Activated naive CD4-positive, alpha-beta T cell treated with anti-CD3 and anti-CD28 coated beads, Interleukin-2, amount 10 ng/mL, durations not matched to agents 7 days and 5 days (primary cell): ENCODE data around the gene PLD1.
A peak's percentile ranks its signal among the peaks of the same experiment; 100 is the strongest.
"Not testable (repeated sequence)": the region's sequence is repeated elsewhere in the genome, so short reads cannot be mapped to it uniquely, and the experiment has no call there.

Experiments
- CTCF ChIA-PET: fragments of 350-600 bp; sonication (Branson Sonifier 250); formaldehyde crosslinking; loops from one replicate; lab custom pipeline; 2021; ENCODE audit warnings: antibody characterized with exemption; lab: Charles Lee
- DNase-seq: peaks from one replicate; pipeline ENCODE4 v3.0.0-alpha.2; 2020
- H3K27ac Mint-ChIP-seq: one replicate; pipeline ENCODE4 v1.8.0; 2021; ENCODE audit warnings: mild to moderate bottlenecking, moderate library complexity, mixed read lengths
- H3K27me3 Mint-ChIP-seq: one replicate; pipeline ENCODE4 v1.8.0; 2021; ENCODE audit warnings: mild to moderate bottlenecking, mixed read lengths
- H3K36me3 Mint-ChIP-seq: one replicate; pipeline ENCODE4 v1.8.0; 2021; ENCODE audit warnings: mixed read lengths
- H3K4me1 Mint-ChIP-seq: one replicate; pipeline ENCODE4 v1.8.0; 2021; ENCODE audit warnings: mixed read lengths
- H3K4me3 Mint-ChIP-seq: one replicate; pipeline ENCODE4 v1.8.0; 2021; ENCODE audit warnings: mild to moderate bottlenecking, moderate library complexity, mixed read lengths
- H3K9me3 Mint-ChIP-seq: one replicate; pipeline ENCODE4 v1.8.0; 2021; ENCODE audit warnings: mixed read lengths

PLD1 gene

GRCh38 chr3:171815973-171816595 is 5.8 kb upstream of the PLD1 start:
- H3K4me3 Mint-ChIP-seq, result no peak overlapping the region

GRCh38 chr3:171814662-171815061 is 4.4 kb upstream of the PLD1 start:
- H3K27me3 Mint-ChIP-seq, result peaks cover 33% of the 10 kb centered on the region
- H3K9me3 Mint-ChIP-seq, H3K4me1 Mint-ChIP-seq, H3K4me3 Mint-ChIP-seq, DNase-seq, H3K36me3 Mint-ChIP-seq, H3K27ac Mint-ChIP-seq: not testable (repeated sequence)
- CTCF ChIA-PET, result interaction anchor here (1.1 kb wide), 1 partner anchor 15 kb away, joined by 3 read pairs; no protein-coding TSS in a partner anchor

More at GRCh38 chr3:171815973-171816595, 5.8 kb upstream of the PLD1 start:
- Mint-ChIP-seq H3K27ac (no peak overlapping the region), H3K9me3 (no peaks in the 10 kb centered on the region), H3K27me3 (peaks cover 20% of the 10 kb centered on the region), H3K36me3 (no peaks in the 10 kb centered on the region), H3K4me1 (no peaks in the 10 kb centered on the region)
- CTCF ChIA-PET, result no interaction called here
- no peak for DNase-seq

DNA sequence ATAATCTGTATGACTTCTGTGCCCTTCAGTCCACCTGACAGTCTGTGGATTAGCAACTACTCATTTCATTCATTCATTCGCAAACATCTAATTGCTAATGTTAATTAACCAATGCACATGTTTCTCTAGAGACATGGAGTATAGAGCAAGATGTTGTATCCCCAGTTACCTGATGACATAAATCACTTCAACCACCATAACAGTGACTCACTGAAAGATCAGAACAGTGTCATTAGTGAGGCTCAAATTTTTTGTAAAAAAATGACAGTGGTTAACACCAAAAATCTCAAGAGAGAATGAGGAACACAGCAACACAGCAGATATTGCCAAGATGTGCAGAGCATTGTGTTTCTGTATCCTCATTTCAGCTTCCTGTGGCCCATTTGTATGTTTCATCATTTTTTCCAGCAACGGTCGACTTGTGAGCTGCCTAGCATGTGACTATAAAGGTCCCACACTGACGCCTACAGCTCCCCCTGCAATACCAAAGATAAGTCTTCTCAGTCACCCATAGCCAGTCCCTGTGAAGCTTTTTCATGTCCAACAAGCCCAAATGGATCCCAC is 3.7 kb upstream of the PLD1 start:
- Mint-ChIP-seq H3K9me3 (no peaks in the 10 kb centered on the region), H3K27me3 (peaks cover 40% of the 10 kb centered on the region), H3K27ac (no peak overlapping the region), H3K36me3 (no peaks in the 10 kb centered on the region), H3K4me1 (peaks cover 14% of the 10 kb centered on the region), H3K4me3 (no peak overlapping the region)
- CTCF ChIA-PET, result interaction anchor here (1.1 kb wide), 1 partner anchor 16 kb away, joined by 3 read pairs; no protein-coding TSS in a partner anchor
- no peak for DNase-seq

DNA sequence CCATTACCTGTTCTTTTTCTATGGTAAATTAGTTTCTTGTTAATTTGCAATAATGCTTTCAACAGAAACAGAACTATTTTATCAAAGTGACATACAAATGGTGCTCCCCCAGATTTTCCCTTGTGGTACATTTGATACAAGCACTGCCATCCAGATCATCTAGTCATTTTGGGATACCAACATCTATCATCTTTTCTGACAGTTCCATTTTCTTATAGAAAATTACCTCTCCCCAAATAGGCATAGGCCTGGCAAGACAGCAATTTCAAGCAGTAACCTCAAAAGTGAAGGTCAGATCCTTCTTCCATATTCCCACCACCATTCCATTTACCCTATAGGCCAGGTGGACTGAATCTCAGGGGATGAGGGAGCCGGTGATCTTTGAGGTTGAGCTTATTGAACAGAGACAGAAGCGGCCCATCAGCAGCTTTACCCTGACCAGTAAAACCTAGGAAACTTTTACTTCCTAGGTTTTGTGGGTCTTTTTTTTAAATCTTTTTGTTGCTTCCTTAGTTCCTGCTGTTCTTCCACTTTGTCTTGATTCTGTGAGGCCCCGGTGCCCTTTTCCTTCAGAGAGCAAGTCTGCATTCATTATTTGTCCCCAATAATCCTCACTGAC is 3.1 kb upstream of the PLD1 start:
- Mint-ChIP-seq H3K9me3 (no peaks in the 10 kb centered on the region), H3K4me3 (no peak overlapping the region), H3K4me1 (peaks cover 14% of the 10 kb centered on the region), H3K27ac (no peak overlapping the region), H3K27me3 (peaks cover 43% of the 10 kb centered on the region), H3K36me3 (no peaks in the 10 kb centered on the region)
- CTCF ChIA-PET, result interaction anchor here (1.1 kb wide), 1 partner anchor 16 kb away, joined by 3 read pairs; no protein-coding TSS in a partner anchor
- no peak for DNase-seq

DNA sequence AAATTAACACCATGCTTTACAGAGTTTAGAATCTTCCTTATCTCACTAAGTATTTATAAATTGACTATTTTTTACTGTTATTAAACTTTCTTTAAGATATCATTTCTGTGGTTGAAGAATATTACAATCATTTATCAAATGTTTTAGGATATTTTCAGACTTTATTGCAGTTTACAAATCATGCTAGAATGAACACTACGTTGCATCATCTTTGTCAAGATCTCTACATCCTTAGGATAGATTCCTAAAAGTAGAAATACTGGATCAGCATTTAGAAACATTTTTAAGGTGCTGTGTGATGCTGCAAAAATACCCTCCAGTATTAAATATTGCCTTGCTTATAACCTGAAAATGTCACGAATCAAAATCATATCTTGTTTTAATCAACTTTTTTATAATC is 2.5 kb upstream of the PLD1 start:
- Mint-ChIP-seq H3K9me3 (no peaks in the 10 kb centered on the region), H3K27me3 (peaks cover 43% of the 10 kb centered on the region), H3K27ac (no peak overlapping the region), H3K4me1 (peaks cover 14% of the 10 kb centered on the region), H3K4me3 (no peak overlapping the region), H3K36me3 (no peaks in the 10 kb centered on the region)
- DNase-seq, result no peak
- CTCF ChIA-PET, result no interaction called here

DNA sequence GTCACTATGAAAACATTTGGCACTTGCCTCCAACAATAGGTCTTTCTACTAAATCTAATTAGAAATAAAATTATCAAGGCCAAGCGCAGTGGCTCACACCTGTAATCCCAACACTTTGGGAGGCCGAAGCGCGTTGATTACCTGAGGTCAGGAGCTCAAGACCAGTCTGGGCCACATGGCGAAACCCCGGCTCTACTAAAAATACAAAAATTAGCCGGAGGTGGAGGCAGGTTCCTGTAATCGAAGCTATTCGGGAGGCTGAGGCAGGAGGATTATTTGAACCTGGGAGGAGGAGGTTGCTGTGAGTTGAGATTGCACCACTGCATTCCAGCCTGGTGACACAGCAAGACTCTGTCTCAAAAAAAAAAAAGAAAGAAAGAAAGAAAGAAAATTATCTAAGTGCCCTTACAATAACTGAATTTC is 1.6 kb upstream of the PLD1 start:
- Mint-ChIP-seq H3K4me3 (no peak overlapping the region), H3K36me3 (no peaks in the 10 kb centered on the region), H3K9me3 (no peaks in the 10 kb centered on the region), H3K4me1 (peaks cover 14% of the 10 kb centered on the region), H3K27ac (no peak overlapping the region), H3K27me3 (peaks cover 43% of the 10 kb centered on the region)
- CTCF ChIA-PET, result no interaction called here
- DNase-seq, result no peak

- H3K36me3 Mint-ChIP-seq, result no peaks in the 10 kb centered on the region
- no peak for DNase-seq
- no peak overlapping the region for H3K4me3 Mint-ChIP-seq
- no peak overlapping the region for H3K27ac Mint-ChIP-seq
- CTCF ChIA-PET, result no interaction called here
- H3K27me3 Mint-ChIP-seq, result peaks cover 42% of the 10 kb centered on the region
- H3K4me1 Mint-ChIP-seq, result peaks cover 14% of the 10 kb centered on the region
- no peaks in the 10 kb centered on the region for H3K9me3 Mint-ChIP-seq
Observed at GRCh38 chr3:171811295-171811912, 1.1 kb upstream of the PLD1 start.

DNA sequence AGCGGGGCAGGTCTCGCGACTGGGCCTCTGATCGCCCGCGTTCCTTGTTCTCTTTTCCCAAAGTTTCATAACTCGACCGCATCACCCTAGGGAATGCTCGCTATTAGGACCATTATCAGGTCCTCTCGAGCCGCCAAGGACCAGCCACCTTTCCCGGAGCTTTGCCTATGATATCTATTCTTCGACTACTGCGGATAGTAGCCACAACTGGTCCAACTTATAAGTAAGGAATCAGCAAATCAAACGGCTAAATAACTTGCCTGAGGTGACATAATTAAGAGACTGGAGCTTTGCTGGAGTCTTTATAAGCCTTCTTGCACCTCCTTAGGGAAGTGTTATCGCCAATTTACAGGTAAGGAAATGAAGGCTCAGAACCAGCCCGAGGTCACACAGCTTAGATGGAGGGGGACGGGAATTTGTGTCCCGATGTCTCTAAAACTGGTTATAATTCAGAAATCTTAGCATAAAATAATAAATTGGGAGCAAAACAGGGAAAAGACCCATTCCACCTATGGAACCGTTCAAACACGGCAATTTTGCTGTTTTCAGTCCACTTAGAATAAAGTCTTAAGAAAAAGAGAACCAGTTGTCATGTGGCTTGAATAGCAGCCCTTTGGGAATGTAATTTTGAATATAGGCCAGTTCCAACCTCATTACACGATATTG is 479 bp upstream of the PLD1 start:
- H3K27ac Mint-ChIP-seq, result no peak overlapping the region
- H3K36me3 Mint-ChIP-seq, result no peaks in the 10 kb centered on the region

DNA sequence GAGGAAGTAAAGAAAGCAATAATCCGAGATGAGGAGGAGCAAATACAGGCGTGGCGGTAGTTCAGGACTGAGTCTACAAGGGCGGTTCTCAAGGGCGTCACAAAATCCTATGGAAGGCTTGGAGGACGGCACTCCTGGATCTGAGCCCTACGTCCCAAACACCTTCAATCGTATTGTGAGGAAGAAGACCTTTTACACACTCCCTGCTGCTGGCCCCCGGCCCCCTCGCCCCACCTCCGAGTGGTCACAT is 747 bp downstream of the PLD1 start:
- peak overlapping the region; percentile 77 for H3K4me3 Mint-ChIP-seq
- H3K4me1 Mint-ChIP-seq, result peaks cover 14% of the 10 kb centered on the region
- H3K27ac Mint-ChIP-seq, result no peak overlapping the region
- H3K36me3 Mint-ChIP-seq, result no peaks in the 10 kb centered on the region
- DNase-seq, result no peak
- peaks cover 43% of the 10 kb centered on the region for H3K27me3 Mint-ChIP-seq
- no peaks in the 10 kb centered on the region for H3K9me3 Mint-ChIP-seq
- CTCF ChIA-PET, result interaction anchor here (1.2 kb wide), 1 partner anchor 37 kb away, joined by 3 read pairs; no protein-coding TSS in a partner anchor

More for the DNA sequence above, 479 bp upstream of the PLD1 start:
- peaks cover 14% of the 10 kb centered on the region for H3K4me1 Mint-ChIP-seq
- CTCF ChIA-PET, result interaction anchor here (1.2 kb wide), 1 partner anchor 39 kb away, joined by 3 read pairs; no protein-coding TSS in a partner anchor
- no peaks in the 10 kb centered on the region for H3K9me3 Mint-ChIP-seq
- H3K4me3 Mint-ChIP-seq, result peak overlapping the region; percentile 68
- no peak for DNase-seq
- H3K27me3 Mint-ChIP-seq, result peaks cover 36% of the 10 kb centered on the region

DNA sequence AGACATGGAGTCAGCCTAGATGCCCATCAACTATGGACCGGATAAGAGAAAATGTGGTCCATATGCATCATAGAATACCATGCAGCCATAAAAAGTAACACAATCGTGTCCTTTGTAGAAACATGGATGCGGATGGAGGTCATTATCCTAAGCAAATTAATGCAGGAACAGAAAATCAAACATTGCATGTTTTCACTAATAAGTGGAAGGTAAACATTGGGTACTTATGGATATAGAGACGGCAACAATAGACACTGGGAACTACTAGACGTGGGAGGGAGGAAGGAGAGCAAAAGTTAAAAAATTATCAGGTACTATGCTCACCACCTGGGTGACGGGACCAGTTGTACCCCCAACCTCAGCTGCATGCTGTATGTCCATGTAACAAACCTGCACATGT is 2.5 kb downstream of the PLD1 start:
- peaks cover 43% of the 10 kb centered on the region for H3K27me3 Mint-ChIP-seq
- H3K9me3 Mint-ChIP-seq, result no peaks in the 10 kb centered on the region
- H3K36me3 Mint-ChIP-seq, result no peaks in the 10 kb centered on the region
- H3K4me1 Mint-ChIP-seq, result peaks cover 14% of the 10 kb centered on the region
- CTCF ChIA-PET, result no interaction called here
- no peak for DNase-seq
- no peak overlapping the region for H3K4me3 Mint-ChIP-seq
- no peak overlapping the region for H3K27ac Mint-ChIP-seq

DNA sequence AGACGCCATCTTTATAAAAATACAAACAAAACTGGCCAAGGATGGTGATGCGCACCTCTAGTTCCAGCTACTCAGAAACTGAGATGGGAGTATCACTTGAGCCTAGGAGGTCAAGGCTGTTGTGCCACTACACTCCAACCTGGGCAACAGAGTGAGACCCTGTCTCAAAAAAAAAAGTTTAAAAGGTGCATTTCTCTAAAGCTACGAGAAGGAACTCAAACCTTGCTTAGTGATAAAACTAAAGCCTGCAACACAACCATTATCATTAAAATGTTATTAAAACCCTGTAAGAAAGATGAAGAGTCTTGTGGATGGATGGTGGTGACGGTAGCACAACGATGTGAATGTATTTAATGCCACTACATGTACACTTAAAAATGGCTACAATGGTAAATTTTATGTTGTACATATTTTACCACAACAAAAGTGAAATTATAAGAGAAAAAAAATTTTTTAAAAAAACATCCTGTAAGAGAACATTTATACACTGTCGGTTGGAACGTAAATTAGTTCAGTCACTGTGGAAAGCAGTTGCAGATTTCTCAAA is 3.1 kb downstream of the PLD1 start:
- no peaks in the 10 kb centered on the region for H3K36me3 Mint-ChIP-seq
- H3K27ac Mint-ChIP-seq, result no peak overlapping the region
- no peak for DNase-seq
- H3K4me3 Mint-ChIP-seq, result no peak overlapping the region
- H3K27me3 Mint-ChIP-seq, result peaks cover 49% of the 10 kb centered on the region
- H3K4me1 Mint-ChIP-seq, result peaks cover 14% of the 10 kb centered on the region
- CTCF ChIA-PET, result no interaction called here
- H3K9me3 Mint-ChIP-seq, result no peaks in the 10 kb centered on the region

DNA sequence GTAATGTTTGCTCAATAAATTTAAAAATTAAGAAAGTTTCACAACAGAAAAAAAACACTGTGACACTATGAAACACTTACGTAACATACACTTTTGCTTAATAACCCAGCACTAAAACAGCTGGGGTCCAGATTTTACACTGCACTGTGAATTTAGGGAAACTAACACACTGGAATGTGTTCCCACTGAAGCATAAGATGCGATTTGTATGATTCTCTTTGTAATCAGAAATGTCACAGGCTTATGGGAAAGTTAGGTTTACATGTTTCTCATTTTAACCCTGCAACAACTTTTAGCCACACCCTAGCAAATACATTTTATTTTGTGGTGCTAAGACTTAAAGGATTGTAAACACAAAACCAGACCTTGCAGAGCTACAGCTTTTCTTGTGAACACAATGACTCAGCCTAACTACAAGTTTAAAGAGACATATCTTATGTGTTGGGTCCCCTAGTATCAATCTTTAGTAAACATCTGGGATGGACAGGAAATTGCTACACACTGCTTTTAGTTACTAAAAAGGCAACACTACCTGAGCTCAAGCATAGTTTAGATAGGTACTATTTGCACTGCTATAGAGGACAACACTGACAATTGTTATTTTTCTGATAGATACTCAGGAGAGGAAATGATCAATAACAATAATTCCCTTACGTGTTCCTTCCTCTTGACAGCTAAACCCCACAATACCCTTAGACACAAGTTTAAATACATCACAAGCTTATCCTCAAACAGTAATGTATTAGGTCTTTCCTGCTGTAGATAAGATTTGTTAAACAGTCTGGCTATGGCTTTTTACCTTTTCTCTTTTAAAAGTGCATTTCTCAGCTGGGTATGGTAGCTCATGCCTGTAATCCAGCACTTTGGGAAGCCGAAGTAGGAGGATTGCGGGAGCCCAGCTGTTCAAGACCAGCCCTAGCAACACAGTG is 3.8 kb downstream of the PLD1 start:
- no peak overlapping the region for H3K4me3 Mint-ChIP-seq
- H3K36me3 Mint-ChIP-seq, result no peaks in the 10 kb centered on the region
- H3K4me1 Mint-ChIP-seq, result peaks cover 14% of the 10 kb centered on the region
- peaks cover 46% of the 10 kb centered on the region for H3K27me3 Mint-ChIP-seq
- DNase-seq, result no peak
- H3K27ac Mint-ChIP-seq, result no peak overlapping the region
- CTCF ChIA-PET, result no interaction called here
- H3K9me3 Mint-ChIP-seq, result no peaks in the 10 kb centered on the region

- Mint-ChIP-seq H3K27me3 (peaks cover 43% of the 10 kb centered on the region), H3K27ac (no peak overlapping the region), H3K9me3 (no peaks in the 10 kb centered on the region), H3K4me1 (peaks cover 13% of the 10 kb centered on the region), H3K4me3 (no peak overlapping the region), H3K36me3 (no peaks in the 10 kb centered on the region)
- CTCF ChIA-PET, result no interaction called here
- no peak for DNase-seq
Observed at GRCh38 chr3:171805687-171806086, 4.6 kb downstream of the PLD1 start.
